Right ventricle myocardium inferior (tissue), 1 donor: ENCODE results near the gene LRPAP1. TPM values are rescaled to one million over a fixed set of nuclear protein-coding genes. Genes with fewer than 3 reads are reported as not detected.
"Not testable (repeated sequence)": the region's sequence is repeated elsewhere in the genome, so short reads cannot be mapped to it uniquely, and the experiment has no call there.

Experiments
- ATAC-seq: fragments of 200-7000 bp; cut with Tn5 transposase; one replicate; pipeline ENCODE4 v1.9.1; 2020; ENCODE audit warnings: mild to moderate bottlenecking, moderate library complexity
- DNase-seq: peaks from one replicate; pipeline ENCODE4 v3.0.0; 2021; ENCODE audit errors: missing footprints
- intact Hi-C: fragments of 100-400 bp; cut with DNase I; formaldehyde crosslinking; loops from one replicate; pipeline ENCODE4 v1.11.0; 2022
- total RNA-seq: library from RNA; stranded (reverse); fragmentation: NEBNext Ultra II Directional; extraction: Animal tissue kit (Norgen Biotek cat#: 25700); gene quantifications from one replicate; pipeline ENCODE4 v1.2.1, GENCODE V29; 2021
- donor health status: DM: no; HTN: yes; CAD: no; lungs with severe emphysema.

The LRPAP1 gene
- total RNA-seq, 1 donor from 2014 or later: 286 TPM

DNA sequence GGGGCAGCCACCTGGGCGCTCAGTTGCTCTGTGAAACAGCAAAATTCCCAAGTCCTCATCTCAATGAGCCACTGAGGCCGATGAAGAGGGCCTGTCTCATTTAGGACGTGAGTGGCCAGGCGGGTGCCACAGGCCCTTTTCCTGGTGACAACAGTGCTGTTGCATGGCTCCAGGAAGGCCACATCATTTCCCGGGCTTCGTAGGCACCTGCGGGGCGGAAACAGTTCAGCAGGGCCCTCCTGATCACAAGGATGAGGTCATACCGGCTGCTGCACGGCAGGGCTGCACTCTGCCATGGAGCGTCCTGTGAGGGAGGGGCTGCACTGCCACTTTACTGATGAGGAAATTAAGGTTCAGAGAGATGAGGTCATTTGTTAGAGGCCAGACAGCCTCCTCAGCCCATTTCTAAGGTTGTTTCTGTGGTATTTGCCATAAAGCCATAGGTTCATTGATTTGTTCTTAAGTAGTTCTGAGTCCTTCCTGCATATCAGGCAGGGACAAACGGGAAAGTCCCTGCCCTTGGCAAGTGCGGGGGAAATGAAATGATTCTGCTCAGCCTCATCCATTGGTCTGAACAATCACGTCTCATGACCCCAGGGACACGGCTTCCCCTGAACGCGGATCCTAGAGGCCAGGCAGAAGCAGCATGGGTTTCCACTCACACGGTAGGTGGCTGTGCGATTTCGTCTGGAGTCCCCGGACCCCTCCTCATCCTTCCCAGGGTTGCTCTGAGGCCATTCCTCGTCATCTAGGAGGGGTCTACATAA, 12.2 kb upstream of the LRPAP1 start:
- DNase-seq: peak; percentile 30
- intact Hi-C loops, ATAC-seq: not testable (repeated sequence)

DNA sequence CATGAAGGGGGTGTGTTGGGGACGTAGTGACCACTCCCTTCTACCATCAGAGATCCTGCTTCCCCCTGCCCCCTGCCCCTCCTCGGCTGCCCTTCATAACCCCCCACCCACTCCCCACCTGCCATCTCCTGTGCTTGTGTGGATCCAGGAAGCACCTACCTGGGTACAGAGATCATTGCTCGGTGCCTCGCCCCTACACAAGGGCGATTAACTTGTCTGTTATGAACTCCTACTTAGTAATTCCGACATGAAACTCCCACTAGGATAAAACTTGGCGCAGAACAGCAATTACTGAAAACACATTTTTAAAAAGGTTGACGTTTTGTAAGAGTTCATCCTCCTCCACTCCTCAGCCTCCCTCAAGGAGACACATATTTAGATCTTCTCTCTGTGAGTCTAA, 11.2 kb upstream of the LRPAP1 start:
- intact Hi-C loops, DNase-seq, ATAC-seq: not testable (repeated sequence)

DNA sequence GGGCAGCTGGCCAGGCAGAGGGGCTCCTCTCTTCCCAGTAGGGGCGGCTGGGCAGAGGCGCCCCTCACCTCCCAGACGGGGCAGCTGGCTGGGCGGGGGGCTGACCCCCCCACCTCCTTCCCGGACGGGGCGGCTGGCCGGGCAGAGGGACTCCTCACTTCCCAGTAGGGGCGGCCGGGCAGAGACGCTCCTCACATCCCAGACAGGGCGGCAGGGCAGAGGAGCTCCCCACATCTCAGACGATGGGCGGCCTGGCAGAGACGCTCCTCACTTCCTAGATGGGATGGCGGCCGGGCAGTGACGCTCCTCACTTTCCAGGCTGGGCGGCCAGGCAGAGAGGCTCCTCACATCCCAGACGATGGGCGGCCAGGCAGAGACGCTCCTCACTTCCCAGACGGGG, 6.7 kb upstream of the LRPAP1 start:
- DNase-seq: peak; percentile 31
- ATAC-seq, intact Hi-C loops: not testable (repeated sequence)

GRCh38 chr4:3535812-3536211, 3.6 kb upstream of the LRPAP1 start:
- ATAC-seq, intact Hi-C loops, DNase-seq: not testable (repeated sequence)

GRCh38 chr4:3533423-3533820, 1.2 kb upstream of the LRPAP1 start:
- DNase-seq (no peak), ATAC-seq (no peak)
- intact Hi-C loops: loop anchor here (5.0 kb wide), 1 partner anchor 51 kb away; no protein-coding TSS in a partner anchor

DNA sequence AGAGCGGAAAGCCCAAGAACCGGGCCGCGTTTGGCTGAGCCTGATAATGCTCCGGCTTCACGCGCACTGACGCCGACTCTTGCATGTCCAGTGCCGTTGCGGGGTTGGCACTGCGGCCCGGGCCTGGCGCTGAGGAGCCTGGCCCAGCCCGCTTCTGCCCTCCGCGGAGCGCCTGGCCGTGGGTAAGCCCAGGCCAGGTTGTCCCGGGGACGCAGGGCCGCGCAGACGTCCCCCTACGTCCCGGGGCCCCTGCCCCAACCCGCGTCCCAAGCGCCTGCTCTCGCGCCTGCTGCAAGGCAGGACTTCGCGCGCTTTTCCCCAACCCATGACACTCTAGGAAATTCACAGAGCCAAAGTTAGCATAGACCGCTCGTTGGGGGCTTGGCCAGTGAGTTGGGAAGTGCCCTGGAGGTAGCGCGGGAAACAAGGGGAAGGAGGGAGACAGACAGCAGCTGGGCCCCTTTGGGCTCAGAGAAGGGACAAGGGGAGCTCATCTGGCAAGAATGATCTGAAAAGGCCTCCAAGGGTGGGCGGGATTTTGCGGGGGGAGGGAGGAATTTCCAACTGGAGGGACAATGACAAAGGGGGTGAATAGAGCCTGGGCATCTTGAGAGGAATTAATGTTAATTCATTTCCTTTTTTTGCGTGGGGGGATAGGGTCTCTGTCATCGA, 665 bp upstream of the LRPAP1 start:
- intact Hi-C loops: loop anchor here (5.0 kb wide), 1 partner anchor 51 kb away; no protein-coding TSS in a partner anchor
- peak; percentile 49 for ATAC-seq
- DNase-seq: peak; percentile 26

DNA sequence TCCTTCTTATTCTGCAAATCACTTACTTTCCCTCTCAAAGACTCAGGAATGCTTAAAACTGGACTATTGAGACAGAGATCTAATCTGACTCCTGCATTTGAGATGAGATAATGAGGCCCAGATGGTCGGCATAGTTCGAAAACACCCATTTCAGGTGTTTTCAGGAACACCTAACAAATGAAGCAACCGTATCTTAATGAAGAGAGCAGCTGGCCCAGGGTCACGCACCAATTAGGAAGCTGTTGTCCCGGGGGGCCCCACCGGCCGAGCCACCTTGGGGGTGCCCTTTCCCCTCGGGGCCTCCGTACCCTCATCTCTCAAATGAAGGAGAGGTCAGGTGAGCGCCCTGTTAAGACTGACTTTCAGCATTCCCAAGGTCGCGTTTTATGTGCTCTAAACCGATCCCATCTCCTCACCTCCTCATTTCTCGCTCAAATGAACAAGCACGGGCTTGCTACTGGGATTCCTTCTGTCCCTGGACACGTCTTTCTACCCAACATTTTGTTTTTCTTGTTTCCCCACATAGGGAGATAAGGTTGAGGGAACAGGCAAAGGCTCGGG, 824 bp downstream of the LRPAP1 start:
- ATAC-seq (no peak), DNase-seq (no peak)
- intact Hi-C loops: loop anchor here (5.0 kb wide), 1 partner anchor 49 kb away; no protein-coding TSS in a partner anchor

GRCh38 chr4:3530663-3531254, 1.5 kb downstream of the LRPAP1 start:
- no peak for ATAC-seq
- peak; percentile 53 for DNase-seq
- intact Hi-C loops: loop anchor here (5.0 kb wide), 1 partner anchor 48 kb away; no protein-coding TSS in a partner anchor

GRCh38 chr4:3530051-3530450, 2.2 kb downstream of the LRPAP1 start:
- DNase-seq: no peak
- no peak for ATAC-seq
- intact Hi-C loops: loop anchor here (5.0 kb wide), 1 partner anchor 48 kb away; no protein-coding TSS in a partner anchor

GRCh38 chr4:3529363-3529762, 2.9 kb downstream of the LRPAP1 start:
- intact Hi-C loops: no loop called here
- no peak for ATAC-seq
- DNase-seq: peak; percentile 83

DNA sequence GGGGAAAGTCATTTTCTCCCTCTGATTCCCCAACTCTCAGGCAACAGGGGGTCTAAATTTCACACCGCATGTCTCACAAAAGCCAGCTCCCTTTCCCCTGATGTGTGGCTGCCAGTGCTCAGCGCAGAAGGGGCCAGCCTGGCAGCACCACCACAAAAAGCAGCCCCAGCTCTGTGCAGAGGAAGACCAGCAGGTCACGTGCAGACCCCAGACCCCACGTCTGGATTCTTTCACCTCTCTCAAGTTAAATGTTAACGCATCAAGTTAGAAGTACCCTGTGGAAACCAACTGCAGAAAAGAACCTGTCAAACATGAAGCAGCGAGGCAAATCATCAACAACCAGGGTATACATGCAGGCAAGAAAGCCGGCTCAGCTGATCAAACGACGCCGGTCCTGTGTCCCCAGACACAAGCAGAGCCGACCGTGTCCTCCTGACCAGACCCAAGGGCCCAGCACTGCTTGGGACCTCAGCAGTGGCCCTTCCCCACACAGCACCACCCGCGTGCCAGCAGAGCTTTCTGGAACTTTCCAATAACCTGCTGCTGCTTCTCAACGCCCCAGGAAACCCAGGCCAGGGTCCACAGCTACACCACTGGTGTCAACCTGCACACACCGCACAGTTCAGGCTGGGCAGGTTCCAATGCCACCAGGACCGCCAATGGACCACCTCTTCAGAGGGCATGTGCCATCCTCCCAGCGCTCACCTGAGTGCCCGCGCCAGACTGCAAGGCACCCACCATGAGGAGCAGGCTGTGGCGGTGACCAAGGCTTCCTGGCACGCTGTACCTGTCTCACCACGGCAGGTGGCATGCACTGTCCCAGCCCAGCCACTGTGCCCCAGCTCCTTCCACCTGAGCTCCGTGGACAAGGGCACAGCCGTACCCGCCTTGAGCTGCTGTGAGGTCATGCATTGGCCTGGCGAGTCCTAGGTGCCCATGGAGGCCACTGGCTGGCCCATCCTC, 4.0 kb downstream of the LRPAP1 start:
- ATAC-seq: no peak
- DNase-seq: peak; percentile 50
- intact Hi-C loops: no loop called here

DNA sequence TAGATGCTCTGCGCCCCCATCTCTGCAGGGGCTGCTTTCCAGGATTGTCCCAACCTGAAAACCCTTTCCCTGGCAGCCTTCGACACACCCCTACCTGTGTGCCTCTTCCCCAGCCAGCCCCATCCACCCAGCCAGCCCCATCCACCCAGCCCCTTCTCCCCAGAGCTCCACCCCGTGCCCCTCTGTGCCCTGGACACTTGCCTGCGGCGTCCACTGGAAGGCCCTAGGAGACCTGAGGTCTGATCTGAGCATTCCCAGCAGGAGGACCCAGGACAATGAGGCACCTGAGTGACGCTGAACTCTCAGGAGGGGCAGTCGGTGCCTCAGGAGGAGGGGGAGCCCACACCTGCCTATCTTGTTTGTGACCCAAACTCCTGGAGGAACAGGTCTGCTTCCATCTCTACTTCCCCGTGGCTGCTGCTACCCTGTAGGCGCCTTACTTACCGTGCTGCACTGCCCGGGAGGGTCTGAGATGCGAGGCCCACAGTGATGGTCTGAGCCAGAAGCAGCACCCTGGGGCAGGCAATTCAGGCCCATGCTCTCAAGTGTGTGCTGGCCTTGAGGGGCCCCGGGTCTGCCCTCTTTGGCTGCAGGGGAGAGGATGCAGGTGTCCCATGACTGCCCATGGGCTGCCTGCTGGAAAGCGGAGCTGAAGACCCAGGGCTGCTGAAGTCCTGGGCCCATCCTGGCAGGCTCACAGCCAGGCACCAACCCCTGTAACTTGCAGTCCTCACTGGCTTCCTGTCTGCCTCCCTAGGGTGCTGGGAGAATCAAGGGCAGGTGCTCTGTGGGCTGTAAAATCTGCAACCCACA, 4.9 kb downstream of the LRPAP1 start:
- ATAC-seq (no peak), DNase-seq (peak; percentile 40)
- intact Hi-C loops: no loop called here

- peak; percentile 73 for DNase-seq
- ATAC-seq: no peak
- intact Hi-C loops: no loop called here
Measured at GRCh38 chr4:3526456-3526855, 5.8 kb downstream of the LRPAP1 start.

DNA sequence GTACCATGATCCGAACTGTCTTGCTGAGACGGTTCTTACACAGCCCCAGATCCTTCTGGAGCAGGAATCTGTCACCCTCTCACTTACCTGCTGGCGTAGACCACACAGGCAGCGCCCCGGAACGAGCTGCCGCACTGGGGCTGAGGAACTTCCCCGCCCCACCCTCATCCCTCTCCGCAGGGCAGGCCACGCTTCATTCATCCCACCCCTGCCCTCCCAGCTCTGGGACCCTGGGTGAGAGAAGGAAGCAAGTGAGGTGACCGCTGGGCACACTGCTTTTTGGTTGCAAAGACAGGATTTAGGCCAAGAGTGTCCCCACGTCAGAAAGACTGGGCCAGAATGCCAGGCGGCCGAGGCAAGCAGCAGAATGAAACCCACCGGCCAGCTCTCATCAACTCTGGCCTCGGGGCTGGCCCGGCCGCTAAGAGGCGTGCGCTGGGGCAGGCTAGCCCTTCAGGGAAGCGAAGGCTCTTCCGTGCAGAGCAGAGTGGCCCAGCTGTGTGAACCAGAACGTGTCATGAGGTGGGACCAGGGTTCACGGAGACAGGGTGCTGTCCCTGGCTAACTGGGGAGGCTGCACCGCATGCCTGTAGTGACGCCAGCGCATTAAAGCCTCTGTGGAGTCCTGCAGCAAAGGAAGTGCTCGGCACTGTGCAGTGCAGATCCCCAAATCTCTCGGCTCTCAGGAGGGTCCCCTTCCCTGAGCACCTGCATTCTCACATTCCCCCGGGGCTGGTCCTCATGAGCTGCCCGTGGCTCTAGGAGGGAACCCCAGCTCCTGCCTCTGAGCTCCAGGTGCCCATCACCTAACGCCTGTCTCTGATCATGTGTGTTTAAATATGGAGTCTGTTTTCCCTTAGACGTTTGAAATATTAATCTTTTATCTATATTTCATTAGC, 6.4 kb downstream of the LRPAP1 start:
- intact Hi-C loops: no loop called here

DNA sequence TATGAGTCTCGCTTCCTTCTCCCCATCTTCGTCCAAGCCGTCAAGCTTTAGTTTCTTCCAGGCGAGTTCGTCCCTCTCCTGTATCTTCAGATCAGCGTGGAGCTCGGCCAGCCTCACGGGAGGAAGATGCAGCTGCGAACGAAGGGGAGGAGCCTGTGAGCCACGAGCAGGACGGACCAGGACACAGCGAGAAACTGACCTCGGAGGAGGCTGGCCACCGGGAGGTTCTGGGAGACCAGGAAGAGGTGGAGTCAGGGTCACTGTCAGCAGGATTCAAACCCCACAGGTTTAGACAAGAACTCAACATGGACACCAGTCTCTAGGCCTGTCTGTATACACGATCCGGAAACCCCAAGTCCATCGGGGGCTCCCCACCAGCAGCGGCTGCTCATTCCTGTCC, 7.3 kb downstream of the LRPAP1 start:
- ATAC-seq (no peak), DNase-seq (no peak)
- intact Hi-C loops: no loop called here

More for the DNA sequence above, 6.4 kb downstream of the LRPAP1 start:
- no peak for DNase-seq
- ATAC-seq: no peak

DNA sequence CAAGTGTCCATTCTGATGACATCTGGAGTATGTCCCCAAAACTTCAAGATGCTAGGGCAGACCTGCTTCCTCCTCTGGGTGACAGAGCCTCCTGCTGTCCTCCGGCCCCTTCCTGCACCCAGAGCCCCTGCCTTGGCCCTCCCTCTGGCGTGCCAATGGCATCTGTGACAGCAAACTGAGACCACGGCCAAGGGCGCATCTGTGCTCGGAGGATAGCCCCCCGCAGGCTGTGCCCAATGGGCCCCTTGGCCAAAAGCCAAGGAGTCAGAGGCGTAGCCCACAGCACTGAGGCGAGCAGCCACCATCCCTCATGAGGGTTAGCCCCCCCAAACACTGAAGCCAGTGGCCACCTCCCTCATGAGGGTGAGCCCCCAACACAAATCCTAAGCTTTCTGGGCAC, 7.9 kb downstream of the LRPAP1 start:
- intact Hi-C loops: no loop called here
- ATAC-seq (no peak), DNase-seq (no peak)
